ENCODE data around the gene P3H3. TPM values are rescaled to one million over a fixed set of nuclear protein-coding genes. Genes with fewer than 3 reads are reported as not detected.

Gene P3H3
- total and polyA plus RNA-seq, 4 donors, result 0.42 to 1.9 (median 1.6) TPM

DNA sequence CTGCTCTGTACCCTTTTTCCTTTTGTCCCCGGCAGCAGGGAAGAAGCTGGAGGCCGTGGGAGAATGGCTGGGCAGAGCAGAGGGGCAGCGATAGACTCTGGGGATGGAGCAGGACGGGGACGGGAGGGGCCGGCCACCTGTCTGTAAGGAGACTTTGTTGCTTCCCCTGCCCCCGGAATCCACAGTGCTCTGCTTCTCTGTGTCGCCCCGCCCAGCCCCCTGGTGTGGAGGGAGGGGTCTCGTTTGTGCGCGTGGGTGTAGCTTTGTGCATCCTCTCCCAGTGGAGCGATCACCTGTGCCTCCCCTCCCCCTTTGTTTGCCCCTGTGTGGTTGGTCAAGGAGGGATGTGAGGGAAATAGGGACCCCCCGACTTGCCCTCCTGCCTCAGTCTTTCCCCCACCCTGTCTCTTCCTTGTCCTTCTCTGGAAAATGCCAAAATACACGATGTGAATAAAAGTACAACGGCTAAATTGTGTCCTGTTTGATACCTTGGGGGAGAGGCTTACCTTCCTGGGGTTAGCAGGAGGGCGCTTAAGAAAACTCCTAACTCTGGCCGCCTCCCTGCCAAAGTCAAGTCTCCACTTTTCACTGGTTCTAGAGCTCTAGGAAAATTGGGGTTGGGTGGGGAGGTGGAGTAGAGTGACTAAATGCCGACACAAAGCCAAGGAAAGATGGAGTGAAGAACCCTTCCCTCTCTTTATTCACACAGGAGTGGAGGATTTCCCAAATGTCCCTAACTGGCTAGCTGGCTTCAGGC is 38.1 kb downstream of the P3H3 start (continued):
- TF ChIP-seq NR2F2 (IDR thresholded peaks at IDR 0.05) (no peak), EGR1 (IDR thresholded peaks at IDR 0.05; ENCODE audit: low read depth in 2 of 2) (no peak)
- TF ChIP-seq, protein P1, sequence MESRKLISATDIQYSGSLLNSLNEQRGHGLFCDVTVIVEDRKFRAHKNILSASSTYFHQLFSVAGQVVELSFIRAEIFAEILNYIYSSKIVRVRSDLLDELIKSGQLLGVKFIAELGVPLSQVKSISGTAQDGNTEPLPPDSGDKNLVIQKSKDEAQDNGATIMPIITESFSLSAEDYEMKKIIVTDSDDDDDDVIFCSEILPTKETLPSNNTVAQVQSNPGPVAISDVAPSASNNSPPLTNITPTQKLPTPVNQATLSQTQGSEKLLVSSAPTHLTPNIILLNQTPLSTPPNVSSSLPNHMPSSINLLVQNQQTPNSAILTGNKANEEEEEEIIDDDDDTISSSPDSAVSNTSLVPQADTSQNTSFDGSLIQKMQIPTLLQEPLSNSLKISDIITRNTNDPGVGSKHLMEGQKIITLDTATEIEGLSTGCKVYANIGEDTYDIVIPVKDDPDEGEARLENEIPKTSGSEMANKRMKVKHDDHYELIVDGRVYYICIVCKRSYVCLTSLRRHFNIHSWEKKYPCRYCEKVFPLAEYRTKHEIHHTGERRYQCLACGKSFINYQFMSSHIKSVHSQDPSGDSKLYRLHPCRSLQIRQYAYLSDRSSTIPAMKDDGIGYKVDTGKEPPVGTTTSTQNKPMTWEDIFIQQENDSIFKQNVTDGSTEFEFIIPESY (IDR thresholded peaks at IDR 0.05), result no peak

DNA sequence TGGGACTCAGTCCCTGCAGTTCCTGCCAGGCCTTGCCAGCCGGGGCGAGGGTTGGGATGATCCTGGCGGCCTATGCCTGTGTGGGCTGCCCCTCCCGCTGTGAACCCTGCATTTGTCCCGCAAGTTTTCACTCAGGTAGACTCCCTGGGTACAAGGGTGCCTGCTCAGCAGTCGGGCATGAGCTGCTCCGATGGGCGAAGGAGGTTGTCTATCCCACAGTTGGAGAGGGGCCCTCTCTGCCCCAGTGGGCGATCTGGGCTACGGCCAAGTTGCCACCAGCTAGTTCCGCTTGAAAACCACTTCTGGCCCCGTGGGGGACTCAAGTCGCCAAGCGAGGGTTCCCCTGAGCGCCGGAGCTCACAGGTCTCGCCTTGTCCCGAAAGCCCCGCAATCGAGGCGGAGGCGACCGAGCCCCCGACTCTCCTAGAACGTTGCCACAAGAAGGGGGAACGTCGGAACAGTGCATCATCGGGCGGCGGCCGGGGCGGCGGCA is 38.8 kb downstream of the P3H3 start:
- Histone ChIP-seq H3K27me3 (ENCODE audit: control insufficient read depth in 4 of 4, insufficient read depth in 4 of 4, low read length in 3 of 4) (no peaks in the 10 kb centered on the region), H3K9ac (ENCODE audit: low read depth in 1 of 2, low read length in 2 of 2) (no peak overlapping the region), H3K4me1 (ENCODE audit: control insufficient read depth in 4 of 4, insufficient read depth in 4 of 4, low read length in 3 of 4) (peaks cover 3 to 40% (median 35%) of the 10 kb centered on the region in 4 donors), H3K36me3 (ENCODE audit: control insufficient read depth in 4 of 4, insufficient read depth in 3 of 4, low read depth in 1 of 4, low read length in 3 of 4) (peaks cover 4 to 39% (median 17%) of the 10 kb centered on the region in 4 donors), H3K27ac (ENCODE audit: low read depth in 1 of 2, low read length in 2 of 2) (peak overlapping the region; percentile 52 to 99), H3K9me3 (ENCODE audit: control insufficient read depth in 4 of 4, low read length in 3 of 4) (no peaks in the 10 kb centered on the region), H3K4me3 (ENCODE audit: low read depth in 1 of 3, low read length in 3 of 3) (peak overlapping the region in 2 of 3 donors; percentile 39 to 91)
- DNase-seq (ENCODE audit: low spot score), result no peak
- WGBS, result 3% methylated on average over 33 of the region's 33 CpGs
- TF ChIP-seq, protein P2, sequence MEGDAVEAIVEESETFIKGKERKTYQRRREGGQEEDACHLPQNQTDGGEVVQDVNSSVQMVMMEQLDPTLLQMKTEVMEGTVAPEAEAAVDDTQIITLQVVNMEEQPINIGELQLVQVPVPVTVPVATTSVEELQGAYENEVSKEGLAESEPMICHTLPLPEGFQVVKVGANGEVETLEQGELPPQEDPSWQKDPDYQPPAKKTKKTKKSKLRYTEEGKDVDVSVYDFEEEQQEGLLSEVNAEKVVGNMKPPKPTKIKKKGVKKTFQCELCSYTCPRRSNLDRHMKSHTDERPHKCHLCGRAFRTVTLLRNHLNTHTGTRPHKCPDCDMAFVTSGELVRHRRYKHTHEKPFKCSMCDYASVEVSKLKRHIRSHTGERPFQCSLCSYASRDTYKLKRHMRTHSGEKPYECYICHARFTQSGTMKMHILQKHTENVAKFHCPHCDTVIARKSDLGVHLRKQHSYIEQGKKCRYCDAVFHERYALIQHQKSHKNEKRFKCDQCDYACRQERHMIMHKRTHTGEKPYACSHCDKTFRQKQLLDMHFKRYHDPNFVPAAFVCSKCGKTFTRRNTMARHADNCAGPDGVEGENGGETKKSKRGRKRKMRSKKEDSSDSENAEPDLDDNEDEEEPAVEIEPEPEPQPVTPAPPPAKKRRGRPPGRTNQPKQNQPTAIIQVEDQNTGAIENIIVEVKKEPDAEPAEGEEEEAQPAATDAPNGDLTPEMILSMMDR (IDR thresholded peaks at IDR 0.05; ENCODE audit: low read depth, low read length, missing input control), result no peak
- TF ChIP-seq HNF4A (conservative IDR thresholded peaks at IDR 0.05) (peak in 1 of 2 donors; percentile 20), SP1 (IDR thresholded peaks at IDR 0.05) (peak; percentile 8), FOXA1 (IDR thresholded peaks at IDR 0.05) (no peak), TAF1 (conservative IDR thresholded peaks at IDR 0.05) (no peak), FOXA2 (IDR thresholded peaks at IDR 0.05) (no peak), JUND (IDR thresholded peaks at IDR 0.05) (no peak)
- TF ChIP-seq, protein P3, sequence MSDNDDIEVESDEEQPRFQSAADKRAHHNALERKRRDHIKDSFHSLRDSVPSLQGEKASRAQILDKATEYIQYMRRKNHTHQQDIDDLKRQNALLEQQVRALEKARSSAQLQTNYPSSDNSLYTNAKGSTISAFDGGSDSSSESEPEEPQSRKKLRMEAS (IDR thresholded peaks at IDR 0.05), result no peak

DNA sequence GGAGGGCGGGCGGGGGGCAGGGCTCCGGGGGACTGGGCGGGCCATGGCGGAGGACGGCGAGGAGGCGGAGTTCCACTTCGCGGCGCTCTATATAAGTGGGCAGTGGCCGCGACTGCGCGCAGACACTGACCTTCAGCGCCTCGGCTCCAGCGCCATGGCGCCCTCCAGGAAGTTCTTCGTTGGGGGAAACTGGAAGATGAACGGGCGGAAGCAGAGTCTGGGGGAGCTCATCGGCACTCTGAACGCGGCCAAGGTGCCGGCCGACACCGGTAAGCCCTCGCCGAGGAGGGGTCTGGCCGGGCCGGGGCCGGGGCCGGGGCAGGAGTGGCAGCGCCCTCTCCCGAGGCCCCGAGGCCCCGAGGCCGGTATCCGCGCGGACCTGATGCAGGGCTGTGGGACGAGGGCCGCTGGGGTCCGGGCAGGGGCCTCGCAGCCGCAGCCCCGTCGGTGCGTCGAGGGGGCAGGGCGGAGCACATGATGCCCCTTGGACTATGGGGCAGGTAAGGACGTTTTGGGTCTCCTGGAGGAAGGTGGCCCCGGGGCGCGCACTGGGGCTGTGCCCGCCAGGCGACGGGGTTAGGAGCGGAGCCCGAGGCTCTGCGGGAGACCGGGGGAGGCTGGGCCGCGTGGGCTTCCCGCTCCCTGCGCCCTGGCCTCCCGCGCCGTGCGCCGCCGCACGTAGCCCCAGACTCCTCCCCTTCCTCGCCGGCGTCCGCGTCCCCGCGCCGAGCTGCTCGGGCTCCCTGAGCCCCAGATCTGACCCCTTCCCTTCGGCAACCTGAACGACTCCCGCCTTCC is 39.4 kb downstream of the P3H3 start, which contains the start of gene TPI1:
Gene TPI1 (plus strand): TSS at position 119 of the 798 bp plus-strand sequence. CDS start 36 bp downstream, at position 155.
- under 1% methylated on average over 86 of the region's 86 CpGs for WGBS
- peak within 1 kb of the TSS; percentile 66 to 81 for H3K9ac ChIP-seq (ENCODE audit: low read depth in 1 of 2, low read length in 2 of 2)
- no peaks in the 10 kb centered on the region for H3K9me3 ChIP-seq (ENCODE audit: control insufficient read depth in 4 of 4, low read length in 3 of 4)
- H3K36me3 ChIP-seq (ENCODE audit: control insufficient read depth in 4 of 4, insufficient read depth in 3 of 4, low read depth in 1 of 4, low read length in 3 of 4), result peaks cover 4 to 35% (median 15%) of the 10 kb centered on the region in 4 donors
- H3K27me3 ChIP-seq (ENCODE audit: control insufficient read depth in 4 of 4, insufficient read depth in 4 of 4, low read length in 3 of 4), result no peaks in the 10 kb centered on the region
- peak; percentile 89 for DNase-seq (ENCODE audit: low spot score)
- peak within 1 kb of the TSS; percentile 81 to 95 (median 91) for H3K4me3 ChIP-seq (ENCODE audit: low read depth in 1 of 3, low read length in 3 of 3)
- peak within 1 kb of the TSS; percentile 96 to 99 for H3K27ac ChIP-seq (ENCODE audit: low read depth in 1 of 2, low read length in 2 of 2)
- peaks cover 3 to 45% (median 40%) of the 10 kb centered on the region in 4 donors for H3K4me1 ChIP-seq (ENCODE audit: control insufficient read depth in 4 of 4, insufficient read depth in 4 of 4, low read length in 3 of 4)
- no peak for TF ChIP-seq NR2F2 (IDR thresholded peaks at IDR 0.05)
- peak; percentile 4 for TF ChIP-seq SP1 (IDR thresholded peaks at IDR 0.05)
- TF ChIP-seq, protein P1 (IDR thresholded peaks at IDR 0.05), result no peak
- TF ChIP-seq YY1 (IDR thresholded peaks at IDR 0.05), result peak; percentile 93
- TF ChIP-seq, protein P4, sequence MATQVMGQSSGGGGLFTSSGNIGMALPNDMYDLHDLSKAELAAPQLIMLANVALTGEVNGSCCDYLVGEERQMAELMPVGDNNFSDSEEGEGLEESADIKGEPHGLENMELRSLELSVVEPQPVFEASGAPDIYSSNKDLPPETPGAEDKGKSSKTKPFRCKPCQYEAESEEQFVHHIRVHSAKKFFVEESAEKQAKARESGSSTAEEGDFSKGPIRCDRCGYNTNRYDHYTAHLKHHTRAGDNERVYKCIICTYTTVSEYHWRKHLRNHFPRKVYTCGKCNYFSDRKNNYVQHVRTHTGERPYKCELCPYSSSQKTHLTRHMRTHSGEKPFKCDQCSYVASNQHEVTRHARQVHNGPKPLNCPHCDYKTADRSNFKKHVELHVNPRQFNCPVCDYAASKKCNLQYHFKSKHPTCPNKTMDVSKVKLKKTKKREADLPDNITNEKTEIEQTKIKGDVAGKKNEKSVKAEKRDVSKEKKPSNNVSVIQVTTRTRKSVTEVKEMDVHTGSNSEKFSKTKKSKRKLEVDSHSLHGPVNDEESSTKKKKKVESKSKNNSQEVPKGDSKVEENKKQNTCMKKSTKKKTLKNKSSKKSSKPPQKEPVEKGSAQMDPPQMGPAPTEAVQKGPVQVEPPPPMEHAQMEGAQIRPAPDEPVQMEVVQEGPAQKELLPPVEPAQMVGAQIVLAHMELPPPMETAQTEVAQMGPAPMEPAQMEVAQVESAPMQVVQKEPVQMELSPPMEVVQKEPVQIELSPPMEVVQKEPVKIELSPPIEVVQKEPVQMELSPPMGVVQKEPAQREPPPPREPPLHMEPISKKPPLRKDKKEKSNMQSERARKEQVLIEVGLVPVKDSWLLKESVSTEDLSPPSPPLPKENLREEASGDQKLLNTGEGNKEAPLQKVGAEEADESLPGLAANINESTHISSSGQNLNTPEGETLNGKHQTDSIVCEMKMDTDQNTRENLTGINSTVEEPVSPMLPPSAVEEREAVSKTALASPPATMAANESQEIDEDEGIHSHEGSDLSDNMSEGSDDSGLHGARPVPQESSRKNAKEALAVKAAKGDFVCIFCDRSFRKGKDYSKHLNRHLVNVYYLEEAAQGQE (IDR thresholded peaks at IDR 0.05), result peak; percentile 92
- peak; percentile 94 for TF ChIP-seq TAF1 (conservative IDR thresholded peaks at IDR 0.05)
- peak; percentile 17 to 29 for TF ChIP-seq HNF4A (conservative IDR thresholded peaks at IDR 0.05)

Measured in liver (tissue), 9 donors.